Activated CD8-positive, alpha-beta memory T cell treated with anti-CD3 and anti-CD28 coated beads, Interleukin-2, amount 10 ng/mL, durations not matched to agents 7 days and 5 days (primary cell): Measurements from ENCODE around the gene RIN2. TPM values are rescaled to one million over a fixed set of nuclear protein-coding genes. Genes with fewer than 3 reads are reported as not detected.

Experiments
- ATAC-seq: fragments of 150-1000 bp; cut with Tn5 transposase; one replicate; pipeline ENCODE4 v1.10.0; 2021; ENCODE audit warnings: moderate library complexity
- CTCF ChIA-PET: fragments of 350-600 bp; sonication (Branson Sonifier 250); formaldehyde crosslinking; loops from one replicate; lab custom pipeline; 2021; ENCODE audit warnings: antibody characterized with exemption; lab: Charles Lee
- DNase-seq: peaks from one replicate; pipeline ENCODE4 v3.0.0-alpha.2; 2020
- H3K27ac Mint-ChIP-seq: one replicate; pipeline ENCODE4 v1.8.0; 2021; ENCODE audit warnings: mild to moderate bottlenecking, mixed read lengths
- H3K27me3 Mint-ChIP-seq: one replicate; pipeline ENCODE4 v1.8.0; 2021; ENCODE audit warnings: mixed read lengths
- H3K36me3 Mint-ChIP-seq: one replicate; pipeline ENCODE4 v1.8.0; 2021; ENCODE audit warnings: mild to moderate bottlenecking, mixed read lengths
- H3K4me1 Mint-ChIP-seq: one replicate; pipeline ENCODE4 v1.8.0; 2021; ENCODE audit warnings: mixed read lengths
- H3K4me3 Mint-ChIP-seq: one replicate; pipeline ENCODE4 v1.8.0; 2021; ENCODE audit warnings: mild to moderate bottlenecking, moderate library complexity, mixed read lengths
- H3K9me3 Mint-ChIP-seq: one replicate; pipeline ENCODE4 v1.8.0; 2022; ENCODE audit warnings: low read depth, mixed read lengths
- total RNA-seq, 2 experiments: library from RNA; stranded (reverse); gene quantifications; one replicate each; pipeline ENCODE4 v1.2.3, GENCODE V29; 2021

Gene RIN2
- not detected for total RNA-seq

DNA sequence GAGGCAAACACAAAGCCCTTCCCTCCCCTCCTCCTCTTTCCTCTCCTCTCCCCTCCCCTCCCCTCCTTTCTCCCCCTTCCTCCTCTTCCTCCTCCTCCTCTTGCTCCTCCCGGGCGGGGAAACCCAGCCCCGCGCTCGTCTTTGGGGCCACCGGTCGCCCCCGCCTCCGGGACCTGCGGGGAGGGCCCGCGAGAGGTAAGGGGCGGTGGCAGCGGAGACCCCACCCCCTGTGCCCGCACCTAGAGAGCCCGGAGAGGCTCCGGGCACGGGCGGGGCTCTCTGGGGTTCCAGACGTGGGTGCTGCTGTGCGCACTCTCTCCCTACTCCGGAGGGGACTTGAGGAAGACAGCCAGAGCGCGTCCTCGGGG is at the start of gene RIN2:
TSS of gene RIN2 (plus strand) at position 126 of the 368 bp plus-strand sequence. CDS start 131,344 bp downstream, outside the sequence.
- Mint-ChIP-seq H3K4me1 (no peaks in the 10 kb centered on the region), H3K27ac (no peak within 1 kb of the TSS), H3K9me3 (no peaks in the 10 kb centered on the region), H3K27me3 (peaks cover 50% of the 10 kb centered on the region), H3K36me3 (no peaks in the 10 kb centered on the region), H3K4me3 (no peak within 1 kb of the TSS)
- DNase-seq (no peak), ATAC-seq (no peak)
- CTCF ChIA-PET, result no interaction called here

DNA sequence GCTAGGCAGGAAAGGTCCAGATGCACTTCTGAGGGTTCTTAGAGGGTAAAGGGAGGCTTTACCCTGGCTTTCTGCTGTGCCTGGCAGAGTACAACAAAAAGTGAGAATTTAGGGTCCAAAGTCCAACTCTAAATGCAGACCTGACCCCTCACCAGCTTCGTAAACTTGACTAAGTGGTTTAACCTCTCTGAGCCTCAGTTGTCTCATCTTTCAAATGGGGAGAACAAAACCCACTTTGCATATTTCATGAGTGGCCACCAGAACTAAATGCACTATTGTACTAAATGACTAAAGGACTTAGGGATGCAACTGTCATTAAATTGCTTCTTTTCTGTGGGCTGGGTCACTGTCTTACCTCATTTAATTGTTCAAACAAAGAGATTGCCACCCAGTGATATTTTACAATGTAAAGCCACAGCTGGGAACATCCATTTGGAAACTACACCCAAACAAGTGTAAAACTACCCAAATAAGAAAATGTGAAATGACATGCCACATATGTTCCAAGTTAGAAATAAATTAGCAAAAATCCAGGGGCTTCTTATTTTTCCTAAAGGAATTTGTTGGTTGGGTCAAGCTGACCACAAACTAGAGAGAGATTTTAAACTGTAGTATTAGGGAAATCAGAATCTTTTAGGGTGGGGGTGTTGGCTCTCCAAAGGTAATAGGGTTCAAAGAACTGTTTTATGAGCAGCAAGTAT is 48.3 kb upstream of the RIN2 start:
- ATAC-seq (no peak), DNase-seq (no peak)
- H3K27ac Mint-ChIP-seq, result no peak overlapping the region
- peaks cover 3% of the 10 kb centered on the region for H3K9me3 Mint-ChIP-seq
- no peaks in the 10 kb centered on the region for H3K4me1 Mint-ChIP-seq
- CTCF ChIA-PET, result no interaction called here
- H3K4me3 Mint-ChIP-seq, result no peak overlapping the region
- no peaks in the 10 kb centered on the region for H3K27me3 Mint-ChIP-seq
- no peaks in the 10 kb centered on the region for H3K36me3 Mint-ChIP-seq

DNA sequence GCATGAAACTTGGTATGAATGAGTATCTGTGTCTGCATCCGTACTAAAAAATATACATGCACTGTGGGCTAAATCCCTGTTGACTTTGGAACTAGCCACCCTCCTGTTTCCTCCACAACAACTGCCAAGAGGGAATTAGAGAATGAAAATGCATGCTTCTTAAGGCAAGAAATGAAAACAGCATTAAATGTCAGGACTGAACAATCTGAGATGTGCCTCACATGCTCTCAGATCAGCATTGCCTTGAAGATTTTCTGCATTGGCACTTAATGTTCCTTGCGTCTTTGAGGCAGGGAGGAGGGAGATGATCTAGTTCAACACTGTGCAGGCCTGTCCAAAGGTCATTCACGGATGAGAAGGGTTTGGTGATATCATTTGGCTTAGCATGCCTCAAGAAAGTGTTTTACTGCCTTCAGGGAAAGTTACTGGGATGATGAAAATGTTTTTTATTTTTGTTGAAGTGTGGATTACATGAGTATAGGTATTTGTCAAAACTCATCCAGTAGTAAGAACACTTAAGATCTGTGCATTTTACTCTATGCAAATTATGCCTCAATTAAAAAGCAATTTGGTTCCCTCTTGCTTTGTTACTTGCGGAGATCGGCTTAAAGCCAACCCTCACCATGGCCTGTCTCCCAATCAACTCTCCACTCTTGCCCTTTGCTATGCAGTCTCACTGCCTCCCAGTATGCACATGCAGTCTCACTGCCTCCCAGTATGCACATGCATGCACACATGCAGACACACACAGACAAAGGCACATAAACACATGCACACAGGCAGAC is 47.5 kb upstream of the RIN2 start:
- ATAC-seq, result no peak
- Mint-ChIP-seq H3K4me1 (no peaks in the 10 kb centered on the region), H3K36me3 (no peaks in the 10 kb centered on the region), H3K4me3 (no peak overlapping the region), H3K9me3 (peaks cover 3% of the 10 kb centered on the region), H3K27me3 (no peaks in the 10 kb centered on the region), H3K27ac (no peak overlapping the region)
- CTCF ChIA-PET, result no interaction called here
- DNase-seq, result no peak

GRCh38 chr20:19711126-19711525 is 46.9 kb upstream of the RIN2 start:
- no peak for ATAC-seq
- H3K4me3 Mint-ChIP-seq, result no peak overlapping the region
- no peaks in the 10 kb centered on the region for H3K27me3 Mint-ChIP-seq
- H3K4me1 Mint-ChIP-seq, result no peaks in the 10 kb centered on the region
- CTCF ChIA-PET, result no interaction called here
- H3K36me3 Mint-ChIP-seq, result no peaks in the 10 kb centered on the region
- DNase-seq, result no peak
- no peak overlapping the region for H3K27ac Mint-ChIP-seq
- peaks cover 3% of the 10 kb centered on the region for H3K9me3 Mint-ChIP-seq

DNA sequence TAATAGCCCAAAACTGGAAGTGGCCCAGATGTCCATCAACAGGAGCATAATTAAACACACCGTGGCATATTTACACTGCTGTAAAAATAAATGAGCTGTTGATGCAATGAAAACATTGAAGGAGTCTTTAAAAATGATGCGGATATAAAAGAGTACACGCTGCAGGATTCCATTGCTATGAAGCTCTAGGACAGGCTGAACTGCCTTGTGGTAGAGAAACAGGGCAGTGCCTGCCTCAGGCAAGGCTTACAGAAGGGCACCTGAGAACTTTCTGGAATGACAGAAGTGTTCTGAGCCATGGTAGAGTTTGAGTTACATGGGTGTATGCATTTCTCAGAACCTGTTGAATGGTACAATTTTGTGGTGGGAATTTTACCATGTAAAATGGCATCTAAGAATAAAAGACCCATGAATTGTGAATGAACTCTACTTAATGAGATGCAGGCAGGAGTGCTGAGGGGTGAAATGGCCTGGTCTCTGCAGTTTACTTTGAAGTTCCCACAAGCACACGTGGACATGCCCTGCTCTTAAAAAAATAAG is 45.3 kb upstream of the RIN2 start:
- H3K27me3 Mint-ChIP-seq, result no peaks in the 10 kb centered on the region
- ATAC-seq, result no peak
- CTCF ChIA-PET, result no interaction called here

DNA sequence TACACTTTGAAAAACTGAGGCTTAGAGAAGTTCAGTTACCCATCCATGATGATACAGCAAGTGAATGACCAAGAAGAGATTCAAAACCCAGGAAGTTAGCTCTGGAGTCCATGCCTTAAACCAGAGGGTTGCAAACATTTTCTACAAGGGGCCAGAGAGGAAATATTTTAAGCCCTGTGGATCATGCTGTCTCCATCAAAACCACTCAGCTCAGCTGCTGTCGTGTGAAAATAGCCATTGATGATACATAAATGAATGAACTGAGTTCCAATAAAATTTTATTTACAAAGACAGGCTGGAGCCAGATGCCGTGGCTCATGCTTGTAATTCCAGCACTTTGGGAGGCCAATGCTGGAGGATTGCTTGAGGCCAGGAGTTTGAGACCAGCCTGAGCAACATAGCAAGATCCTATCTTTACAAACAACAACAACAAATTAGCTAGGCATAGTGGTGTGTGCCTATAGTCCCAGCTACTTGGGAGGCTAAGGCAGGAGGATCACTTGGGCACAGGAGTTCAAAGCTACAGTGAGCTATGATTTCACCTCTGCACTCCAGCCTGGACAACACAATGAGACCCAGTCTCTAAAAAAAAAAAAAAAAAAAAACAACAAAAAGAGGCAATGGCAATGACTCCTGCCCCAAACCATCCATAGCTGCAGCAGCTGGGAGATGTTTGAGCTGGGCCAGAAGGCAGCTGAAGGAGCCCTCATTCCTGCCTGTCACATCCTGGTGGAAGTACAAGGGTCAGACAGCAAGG is 44.1 kb upstream of the RIN2 start:
- no peaks in the 10 kb centered on the region for H3K27me3 Mint-ChIP-seq
- CTCF ChIA-PET, result no interaction called here
- no peaks in the 10 kb centered on the region for H3K4me1 Mint-ChIP-seq
- no peak overlapping the region for H3K27ac Mint-ChIP-seq
- no peak overlapping the region for H3K4me3 Mint-ChIP-seq
- ATAC-seq (no peak), DNase-seq (no peak)
- peaks cover 3% of the 10 kb centered on the region for H3K9me3 Mint-ChIP-seq
- H3K36me3 Mint-ChIP-seq, result no peaks in the 10 kb centered on the region

More for the DNA sequence above, 45.3 kb upstream of the RIN2 start:
- no peak for DNase-seq
- no peak overlapping the region for H3K4me3 Mint-ChIP-seq
- no peaks in the 10 kb centered on the region for H3K4me1 Mint-ChIP-seq
- H3K9me3 Mint-ChIP-seq, result peaks cover 3% of the 10 kb centered on the region
- no peak overlapping the region for H3K27ac Mint-ChIP-seq
- no peaks in the 10 kb centered on the region for H3K36me3 Mint-ChIP-seq

DNA sequence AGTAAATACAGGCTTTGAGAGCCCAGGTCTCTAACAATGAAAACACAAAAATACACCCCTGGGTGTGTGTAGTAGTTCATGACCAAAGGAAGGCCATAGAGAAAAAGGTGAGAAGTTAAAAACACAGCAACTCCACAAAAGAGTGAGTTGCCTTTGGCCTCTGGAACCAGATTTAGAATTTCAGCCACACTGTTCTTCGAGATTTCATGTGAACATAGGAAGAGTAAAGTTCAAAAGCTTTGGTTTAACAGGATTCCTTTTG is 43.5 kb upstream of the RIN2 start:
- no peak overlapping the region for H3K27ac Mint-ChIP-seq
- H3K4me1 Mint-ChIP-seq, result no peaks in the 10 kb centered on the region
- H3K4me3 Mint-ChIP-seq, result no peak overlapping the region
- no peaks in the 10 kb centered on the region for H3K36me3 Mint-ChIP-seq
- ATAC-seq (no peak), DNase-seq (no peak)
- CTCF ChIA-PET, result no interaction called here
- no peaks in the 10 kb centered on the region for H3K27me3 Mint-ChIP-seq
- peaks cover 3% of the 10 kb centered on the region for H3K9me3 Mint-ChIP-seq

DNA sequence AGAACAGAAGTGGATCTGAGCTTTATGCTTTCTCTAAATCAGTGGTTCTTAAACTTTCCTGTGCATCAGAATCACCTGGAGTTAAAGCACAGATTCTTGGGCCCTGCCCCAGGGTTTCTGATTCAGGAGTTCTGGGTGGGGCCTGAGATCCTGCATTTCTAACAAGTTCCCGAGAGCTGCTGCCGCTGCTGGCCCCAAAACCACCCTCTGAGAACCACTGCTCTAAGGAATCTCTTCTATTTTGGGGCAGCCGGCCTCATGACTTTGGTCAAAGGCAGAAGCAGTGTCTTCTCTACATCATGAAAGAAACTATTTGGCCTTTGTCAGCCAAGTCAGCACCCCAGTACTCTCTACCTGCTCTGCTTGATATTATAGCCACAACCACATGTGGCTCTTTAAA is 42.1 kb upstream of the RIN2 start:
- Mint-ChIP-seq H3K36me3 (no peaks in the 10 kb centered on the region), H3K27ac (no peak overlapping the region)
- no peak for ATAC-seq

GRCh38 chr20:19718880-19719279 is 39.2 kb upstream of the RIN2 start:
- ATAC-seq, result no peak
- Mint-ChIP-seq H3K4me3 (no peak overlapping the region), H3K27me3 (no peaks in the 10 kb centered on the region), H3K9me3 (no peaks in the 10 kb centered on the region), H3K4me1 (no peaks in the 10 kb centered on the region), H3K27ac (no peak overlapping the region), H3K36me3 (no peaks in the 10 kb centered on the region)
- CTCF ChIA-PET, result no interaction called here
- no peak for DNase-seq

More for the DNA sequence above, 42.1 kb upstream of the RIN2 start:
- Mint-ChIP-seq H3K9me3 (peaks cover 1% of the 10 kb centered on the region), H3K27me3 (no peaks in the 10 kb centered on the region), H3K4me1 (no peaks in the 10 kb centered on the region), H3K4me3 (no peak overlapping the region)
- CTCF ChIA-PET, result no interaction called here
- no peak for DNase-seq

- no peaks in the 10 kb centered on the region for H3K9me3 Mint-ChIP-seq
- H3K27ac Mint-ChIP-seq, result no peak overlapping the region
- H3K4me1 Mint-ChIP-seq, result no peaks in the 10 kb centered on the region
- no peak for ATAC-seq
- DNase-seq, result no peak
- H3K36me3 Mint-ChIP-seq, result no peaks in the 10 kb centered on the region
- CTCF ChIA-PET, result no interaction called here
- no peak overlapping the region for H3K4me3 Mint-ChIP-seq
- H3K27me3 Mint-ChIP-seq, result no peaks in the 10 kb centered on the region
Measured at GRCh38 chr20:19720991-19721390, 37.1 kb upstream of the RIN2 start.

DNA sequence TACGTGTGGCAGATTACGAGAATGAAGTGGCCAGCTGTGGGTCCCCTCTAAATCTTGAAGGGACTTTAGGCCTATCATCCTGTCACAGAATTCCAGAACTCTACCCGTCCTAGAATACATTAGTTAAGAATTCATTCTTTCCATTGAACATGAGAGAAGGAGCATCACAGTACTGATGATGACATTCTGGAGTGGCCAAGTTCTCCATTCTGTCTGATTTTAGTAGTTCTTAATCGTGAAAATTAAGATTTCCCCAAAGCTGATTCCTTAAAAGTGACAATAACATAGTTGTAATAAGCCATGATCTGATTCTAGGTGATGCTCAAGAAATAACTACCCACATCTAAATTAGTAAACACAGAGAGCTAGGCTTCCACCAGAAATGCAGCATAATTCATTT is 35.0 kb upstream of the RIN2 start:
- H3K4me3 Mint-ChIP-seq, result no peak overlapping the region
- ATAC-seq (no peak), DNase-seq (no peak)
- no peaks in the 10 kb centered on the region for H3K4me1 Mint-ChIP-seq
- H3K27ac Mint-ChIP-seq, result no peak overlapping the region
- no peaks in the 10 kb centered on the region for H3K27me3 Mint-ChIP-seq
- H3K9me3 Mint-ChIP-seq, result no peaks in the 10 kb centered on the region
- CTCF ChIA-PET, result no interaction called here
- no peaks in the 10 kb centered on the region for H3K36me3 Mint-ChIP-seq

DNA sequence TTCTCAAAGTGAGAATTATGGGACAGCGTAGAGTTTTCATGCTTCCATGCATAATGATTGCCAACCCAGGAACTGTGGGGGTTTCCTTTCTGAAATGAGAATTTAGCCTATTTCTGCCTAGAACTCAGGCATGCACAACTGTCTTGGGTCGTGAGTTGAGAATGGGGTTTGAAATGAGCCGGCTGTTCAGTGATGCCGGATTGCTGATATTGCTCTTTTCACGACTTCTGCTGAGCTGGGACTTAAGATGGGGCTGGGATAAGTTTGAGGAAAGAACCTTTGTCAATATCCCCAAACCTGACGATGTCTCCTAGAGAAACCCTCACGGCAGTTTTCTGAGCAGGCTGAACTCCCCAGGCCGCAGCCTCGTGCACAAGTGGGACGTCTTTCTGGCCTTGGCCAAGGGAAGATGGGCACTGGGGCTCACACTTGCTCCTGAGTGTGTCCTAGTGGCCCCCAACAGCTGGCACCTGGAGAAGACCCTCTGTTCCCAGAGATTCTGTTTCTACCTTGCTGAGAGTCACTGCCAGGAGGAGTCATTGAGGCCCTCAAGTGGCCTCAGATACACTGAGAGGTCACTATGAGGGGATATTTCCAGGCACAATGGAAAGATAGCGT is 34.1 kb upstream of the RIN2 start:
- CTCF ChIA-PET, result no interaction called here
- H3K27me3 Mint-ChIP-seq, result no peaks in the 10 kb centered on the region

DNA sequence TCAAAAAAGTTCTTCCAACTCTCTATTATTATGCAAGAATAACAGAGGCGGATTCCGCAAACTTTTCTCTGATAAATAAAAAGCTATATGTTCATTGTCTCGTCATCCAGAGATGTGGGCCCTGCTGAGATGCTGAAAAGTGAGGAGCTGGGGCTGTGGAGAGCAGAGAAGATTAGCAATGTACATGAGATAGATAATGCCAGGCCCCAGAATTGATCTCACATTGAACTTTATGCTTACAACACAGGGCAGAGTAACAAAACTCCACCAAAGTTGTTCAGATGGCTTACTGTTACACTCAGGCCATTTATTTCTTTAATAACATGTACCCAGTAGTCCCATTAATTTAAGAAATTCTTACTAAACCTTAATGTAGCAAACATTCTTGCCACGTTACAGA is 32.7 kb upstream of the RIN2 start:
- no peaks in the 10 kb centered on the region for H3K9me3 Mint-ChIP-seq
- no peaks in the 10 kb centered on the region for H3K27me3 Mint-ChIP-seq
- DNase-seq (no peak), ATAC-seq (no peak)
- H3K36me3 Mint-ChIP-seq, result no peaks in the 10 kb centered on the region
- CTCF ChIA-PET, result no interaction called here
- H3K4me3 Mint-ChIP-seq, result no peak overlapping the region
- H3K4me1 Mint-ChIP-seq, result no peaks in the 10 kb centered on the region
- no peak overlapping the region for H3K27ac Mint-ChIP-seq

More for the DNA sequence above, 34.1 kb upstream of the RIN2 start:
- ATAC-seq (no peak), DNase-seq (no peak)
- Mint-ChIP-seq H3K27ac (no peak overlapping the region), H3K4me3 (no peak overlapping the region), H3K36me3 (no peaks in the 10 kb centered on the region), H3K9me3 (no peaks in the 10 kb centered on the region), H3K4me1 (no peaks in the 10 kb centered on the region)
